HG03469 (cell line): ENCODE measurements around the gene CDNF.

Experiments used
- ATAC-seq: cut with Tn5 transposase; IDR thresholded peaks from one replicate; pipeline ENCODE4 v1.9.1; 2021; ENCODE audit warnings: mild to moderate bottlenecking, moderate library complexity, moderate number of reproducible peaks; ENCODE audit not compliant: unreplicated experiment

CDNF gene

DNA sequence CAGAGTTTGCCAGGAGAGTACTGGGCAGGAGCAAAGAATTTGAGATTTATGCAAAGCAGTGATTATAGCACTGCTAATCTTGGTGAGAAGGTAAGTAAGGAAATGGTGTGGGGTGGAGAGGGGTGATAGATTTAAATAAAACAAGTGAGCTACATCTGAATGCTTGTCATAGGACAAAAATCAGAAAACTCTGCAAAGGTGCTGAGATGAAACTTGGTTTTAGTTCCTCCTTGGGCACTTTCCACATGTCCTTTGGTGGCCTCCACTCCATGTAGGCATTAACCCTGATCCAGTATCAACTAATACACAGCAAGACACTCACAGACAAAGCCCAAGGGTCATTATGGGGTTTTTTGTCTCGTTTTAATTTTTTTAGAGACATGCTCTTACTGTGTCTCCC is 37.4 kb downstream of the CDNF start:
- no peak for ATAC-seq

DNA sequence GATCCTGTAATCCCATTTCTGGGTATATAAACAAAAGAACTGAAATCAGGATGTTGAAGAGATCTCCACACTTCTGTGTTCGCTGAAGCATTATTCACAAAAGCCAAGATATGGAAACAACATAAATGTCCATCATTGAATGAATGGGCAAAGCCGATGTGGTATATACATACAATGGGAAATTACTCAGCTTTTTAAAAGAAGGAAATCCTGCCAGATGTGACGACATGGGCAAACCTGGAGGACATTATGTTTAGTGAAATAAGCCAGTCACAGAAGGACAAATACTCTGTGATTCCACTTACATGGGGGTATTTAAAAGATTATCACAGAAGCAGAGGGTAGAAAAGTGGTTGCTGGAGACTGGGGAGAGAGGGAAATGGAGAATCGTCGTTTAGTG is 39.2 kb downstream of the CDNF start:
- ATAC-seq, result no peak

DNA sequence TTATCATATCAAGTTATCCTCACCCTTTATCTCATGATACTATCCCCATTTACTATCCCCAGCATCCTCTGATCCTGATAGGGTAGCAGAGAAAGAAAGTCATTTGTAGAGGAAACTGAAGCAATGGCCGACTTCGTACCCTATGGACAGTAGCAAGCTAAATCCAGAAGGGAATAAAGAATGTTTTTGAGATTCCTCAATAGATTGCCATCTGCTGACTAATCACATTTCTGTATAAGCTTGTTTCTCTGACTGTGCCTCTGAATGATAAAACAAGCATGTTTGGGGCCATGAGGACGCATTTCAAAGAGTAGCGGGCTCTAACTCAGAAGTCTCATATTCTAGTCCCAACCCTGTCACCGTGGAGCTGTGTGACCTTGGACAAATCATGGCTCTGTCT is 49.9 kb downstream of the CDNF start:
- ATAC-seq, result no peak

DNA sequence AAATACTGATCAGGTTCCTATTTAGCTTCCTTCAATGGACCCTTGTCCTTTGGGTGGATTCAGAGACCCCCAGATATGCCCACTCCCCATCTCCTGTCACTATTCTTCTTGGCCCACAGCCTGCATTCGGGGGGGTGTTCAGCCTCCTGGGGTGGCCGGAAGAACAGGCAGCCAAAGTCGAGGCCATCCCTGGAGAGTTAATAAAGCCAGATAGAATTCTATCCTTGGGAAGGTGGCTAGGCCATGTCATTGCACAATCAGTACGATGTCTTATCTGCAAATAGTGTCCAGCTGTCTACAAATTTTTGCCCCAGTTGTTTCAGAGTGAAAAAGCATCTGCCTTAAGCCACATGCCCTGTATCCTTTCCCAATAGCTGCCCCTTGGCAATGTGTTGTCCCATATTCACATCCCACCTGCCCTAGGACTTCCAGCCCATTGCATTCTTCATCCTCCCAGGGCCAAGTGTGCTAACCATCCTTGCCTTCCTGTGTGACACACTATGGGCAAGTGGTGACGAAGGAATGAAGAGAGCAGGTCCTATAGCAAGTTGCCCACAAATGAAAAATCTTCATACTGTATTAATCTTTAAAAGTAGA is 53.3 kb downstream of the CDNF start:
- no peak for ATAC-seq

DNA sequence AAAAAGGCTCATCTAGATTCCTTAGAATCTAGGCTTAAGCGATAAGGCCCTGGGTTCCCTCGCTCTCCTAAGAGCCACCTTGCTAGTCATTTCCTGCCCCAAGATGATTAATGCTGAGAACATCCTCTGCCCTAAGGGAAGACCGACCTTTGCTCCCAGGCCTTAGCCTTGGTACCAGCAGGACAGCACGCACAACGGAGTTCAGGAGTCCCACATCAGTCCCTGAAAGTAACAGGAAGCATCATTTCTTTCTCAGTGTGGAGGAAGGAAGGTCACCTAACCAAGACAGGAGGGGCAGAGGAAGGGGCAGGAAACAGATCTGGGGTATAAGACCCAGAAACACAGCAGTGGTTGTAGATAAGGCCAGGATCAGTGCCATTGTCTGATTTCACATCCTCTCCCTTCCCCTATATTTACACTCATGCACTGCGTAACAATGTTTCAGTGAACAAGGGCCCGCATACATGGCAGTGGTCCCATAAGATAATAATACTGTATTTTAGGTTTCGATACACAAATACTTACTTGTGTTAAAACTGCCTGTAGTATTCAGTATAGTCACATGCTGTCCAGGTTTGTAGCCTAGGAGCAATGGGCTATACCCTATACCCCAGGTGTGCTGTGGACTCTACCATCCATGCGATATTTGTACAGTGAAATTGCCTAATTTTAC is 55.0 kb downstream of the CDNF start:
- no peak for ATAC-seq

DNA sequence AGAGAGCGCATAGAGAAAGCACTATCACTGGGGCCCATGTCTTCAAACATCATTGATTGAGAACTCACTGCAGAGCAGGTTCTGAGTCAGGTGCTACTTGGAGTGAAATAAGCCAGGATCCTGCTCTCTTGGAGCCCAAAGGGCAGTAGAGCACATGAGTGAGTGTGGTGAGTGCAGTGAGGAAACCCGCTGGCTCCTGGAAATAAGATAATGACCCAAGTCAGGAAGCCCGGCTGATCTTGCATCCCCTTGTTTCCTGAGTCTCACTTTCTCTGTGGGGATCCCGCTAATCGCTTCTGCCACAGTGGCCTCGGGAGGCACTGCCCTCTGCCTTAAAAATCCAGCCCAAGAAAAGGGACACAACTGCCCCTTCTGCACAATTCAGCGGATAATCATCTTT is 56.1 kb downstream of the CDNF start:
- no peak for ATAC-seq

DNA sequence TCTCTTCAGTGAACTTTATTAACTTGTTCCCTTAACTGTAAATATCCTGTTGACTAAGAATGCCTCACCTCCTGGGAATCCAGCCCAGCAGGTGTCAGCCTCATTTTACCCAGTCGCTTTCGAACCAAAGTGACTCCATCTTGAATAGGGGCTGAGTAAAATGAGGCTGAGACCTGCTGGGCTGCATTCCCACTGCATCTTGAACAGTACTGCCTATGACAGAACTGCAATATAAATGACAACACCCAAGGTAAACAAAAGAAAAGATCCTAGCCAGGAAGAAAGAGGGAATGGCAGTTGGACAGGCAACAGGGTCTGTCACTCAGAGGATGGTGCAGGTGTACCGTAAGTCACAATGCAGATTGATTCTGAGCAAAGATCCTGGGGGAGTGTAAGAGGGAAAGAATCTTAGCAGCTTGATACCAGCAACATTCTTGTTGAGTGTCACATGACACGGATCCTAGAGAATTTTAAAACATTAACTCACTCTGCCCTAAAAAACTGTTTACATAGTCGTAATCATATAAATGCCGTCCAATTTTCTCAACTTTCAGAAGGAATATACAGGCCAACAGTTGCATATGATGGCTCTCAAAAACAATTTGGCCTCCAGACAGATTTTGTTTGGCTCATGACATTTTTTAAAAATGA is 58.7 kb downstream of the CDNF start:
- ATAC-seq, result no peak

DNA sequence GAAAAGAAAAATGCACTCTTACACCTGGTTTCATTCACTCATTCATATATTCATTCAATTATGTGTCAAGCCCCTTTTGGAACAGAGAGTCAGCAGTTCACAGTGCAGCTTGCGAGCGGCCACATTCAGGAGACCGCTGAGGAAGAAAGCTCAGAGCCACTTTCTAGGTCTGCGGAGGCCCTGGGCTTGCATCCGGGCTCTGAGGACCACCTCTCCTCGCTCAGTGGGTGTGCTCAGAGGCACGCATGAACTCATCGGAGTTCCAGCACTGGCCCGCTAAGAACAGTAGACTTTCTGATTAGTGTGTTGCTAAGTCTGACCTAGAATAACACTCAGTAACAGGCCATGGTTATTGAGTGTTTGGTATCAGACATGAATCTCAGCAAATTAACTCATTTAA is 61.3 kb downstream of the CDNF start:
- ATAC-seq, result no peak

DNA sequence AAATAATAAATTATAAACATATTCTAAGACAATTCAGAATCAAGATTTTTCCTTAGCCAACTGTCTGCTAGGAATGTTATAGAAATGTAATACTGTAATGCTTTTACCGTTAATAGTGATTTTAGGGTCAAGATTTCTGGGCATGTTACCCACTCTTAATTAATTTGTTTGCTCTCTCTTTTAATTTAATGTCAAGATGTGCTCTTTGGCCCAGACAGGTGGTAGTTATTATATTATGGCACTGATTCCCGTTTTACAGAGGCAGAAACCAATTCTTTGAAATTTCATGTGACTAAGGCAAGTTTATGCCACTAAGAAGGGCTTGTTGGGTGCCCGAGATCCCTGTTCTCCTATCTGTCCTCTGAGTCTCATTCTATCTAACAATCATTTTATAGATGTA is 62.2 kb downstream of the CDNF start:
- ATAC-seq, result no peak

DNA sequence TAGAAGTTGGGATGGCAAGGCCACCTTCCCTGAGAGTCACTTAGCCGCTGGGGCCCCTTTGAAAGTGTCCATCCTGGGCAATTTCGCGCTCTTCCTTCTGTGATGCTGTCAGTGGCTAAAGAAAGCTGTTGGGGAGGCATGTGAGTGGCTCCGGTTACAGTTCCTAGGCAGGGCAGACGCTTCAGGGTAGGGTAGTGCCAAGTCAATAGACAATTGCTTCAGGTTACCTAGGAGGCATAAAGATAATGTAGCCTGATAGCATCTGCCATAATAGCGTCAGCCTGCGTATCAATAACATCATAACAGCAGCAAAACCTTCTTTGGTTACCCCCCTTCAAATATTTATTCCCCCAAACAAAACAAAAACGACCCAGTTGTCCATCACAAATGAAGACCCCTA is 63.0 kb downstream of the CDNF start, which contains the start of gene FAM107B:
TSS of gene FAM107B (minus strand) at position 101 of the 400 bp plus-strand sequence. CDS start 234 bp downstream, outside the sequence.
- no peak for ATAC-seq

DNA sequence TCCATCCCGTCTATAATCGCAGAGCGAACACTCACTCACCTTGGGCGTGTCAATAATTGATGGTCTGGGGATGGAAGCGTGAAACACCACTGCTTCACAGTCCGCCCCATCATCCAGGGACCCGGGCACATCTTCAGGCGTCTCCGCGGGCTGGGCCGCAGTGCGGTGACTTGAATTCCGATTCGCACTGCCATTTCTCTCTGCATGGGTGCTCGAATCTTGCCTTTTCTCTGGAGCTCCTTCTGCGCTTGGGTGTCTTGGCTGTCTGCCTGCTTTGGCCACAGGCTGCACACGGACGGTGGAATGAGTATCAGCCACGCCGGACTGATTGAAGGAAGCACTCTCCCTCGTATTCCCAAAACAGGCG is 63.6 kb downstream of the CDNF start:
- no peak for ATAC-seq

DNA sequence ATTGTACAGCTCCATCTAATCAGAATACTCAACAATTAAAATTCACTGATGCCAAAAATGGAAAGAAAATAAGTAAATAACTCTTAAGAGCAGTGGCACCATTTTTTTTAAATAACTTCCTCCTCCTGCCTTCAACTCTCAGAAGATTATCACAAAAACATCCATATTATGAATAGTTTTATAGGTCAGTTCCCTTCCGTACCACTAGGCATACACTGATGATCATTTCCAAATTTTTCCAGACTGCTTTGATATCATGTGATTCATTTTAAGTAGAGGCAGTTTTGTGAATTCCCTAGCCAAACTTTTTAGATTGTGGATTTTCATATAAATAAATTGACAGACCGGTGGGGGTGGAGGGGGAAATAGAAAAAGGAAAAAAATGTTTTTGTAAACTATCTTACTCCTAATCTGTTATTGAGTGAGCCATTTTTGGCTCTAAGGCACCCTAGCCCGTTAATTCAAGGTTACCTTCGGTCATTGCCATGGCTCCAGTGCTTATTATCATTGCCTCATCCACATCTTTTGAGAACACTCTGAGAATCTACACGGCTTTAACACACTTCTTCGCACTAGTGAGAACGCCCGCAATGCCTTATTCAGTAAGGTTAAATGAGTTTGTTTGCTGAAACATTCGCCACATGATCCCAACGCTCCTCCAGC is 64.2 kb downstream of the CDNF start:
- ATAC-seq, result no peak

DNA sequence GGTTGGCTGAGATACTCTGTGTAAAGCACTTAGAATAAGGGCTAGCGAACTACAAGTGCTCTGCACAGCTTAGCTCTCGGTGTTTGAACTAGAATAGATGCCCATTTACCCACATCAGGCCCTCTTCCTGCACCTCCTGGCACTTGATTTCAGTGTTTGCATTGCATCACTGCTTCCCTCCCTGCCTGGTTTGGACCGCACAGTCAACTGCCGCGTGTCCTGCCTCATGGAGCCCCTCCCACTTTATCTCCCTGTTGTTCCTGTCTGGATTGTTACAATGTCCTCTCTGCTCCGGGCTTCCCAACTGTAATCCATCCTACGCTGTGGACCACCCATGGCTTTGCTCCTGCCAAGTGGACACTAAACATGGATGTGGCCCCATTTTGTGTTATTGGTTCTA is 65.4 kb downstream of the CDNF start:
- ATAC-seq, result no peak

DNA sequence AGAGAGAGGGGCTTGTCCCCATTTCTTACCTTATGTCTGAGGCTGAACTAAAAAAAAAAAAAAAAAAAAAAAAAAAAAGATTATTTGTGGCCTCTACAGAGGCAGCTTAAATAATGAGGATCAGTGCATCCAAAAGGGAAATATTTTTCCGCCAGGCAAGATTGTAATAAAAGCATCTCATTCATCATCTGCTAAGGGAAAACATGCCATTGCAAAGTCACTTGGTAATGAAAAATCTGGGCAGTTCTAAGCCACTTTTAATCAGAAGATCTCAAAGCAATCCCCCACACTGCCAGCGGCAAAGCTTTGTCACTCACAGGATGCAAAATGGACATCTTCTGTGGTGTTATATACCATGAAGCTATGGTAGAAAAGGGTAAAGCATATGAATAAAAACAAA is 66.9 kb downstream of the CDNF start:
- no peak for ATAC-seq
